Measurements from ENCODE around the gene ASGR1. TPM values are rescaled to one million over a fixed set of nuclear protein-coding genes. Genes with fewer than 3 reads are reported as not detected.
"Not testable (repeated sequence)": the region's sequence is repeated elsewhere in the genome, so short reads cannot be mapped to it uniquely, and the experiment has no call there.

Gene ASGR1
- total RNA-seq, 3 donors from 2014 or later = 0.35 to 1.6 (median 1.2) TPM

DNA sequence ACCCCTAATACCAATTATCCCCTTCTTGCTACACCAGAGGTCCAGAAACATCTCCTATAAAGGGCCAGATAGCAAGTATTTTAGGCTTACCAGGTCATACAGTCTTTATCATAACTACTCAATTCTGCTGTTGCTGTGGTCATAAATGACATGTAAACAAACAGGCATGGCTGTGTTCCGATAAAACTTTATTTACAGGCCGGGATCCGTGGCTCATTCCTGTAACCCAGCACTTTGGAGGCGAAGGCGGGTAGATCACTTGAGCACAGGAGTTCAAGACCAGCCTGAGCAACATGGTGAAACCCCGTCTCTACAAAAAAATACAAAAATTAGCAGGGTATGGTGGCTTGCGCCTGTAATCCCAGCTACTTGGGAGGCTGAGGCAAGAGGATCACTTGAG lies 12.3 kb downstream of the ASGR1 start:
- no peaks in the 10 kb centered on the region for H3K4me1 ChIP-seq (ENCODE audit: low read depth)
- H3K4me3 ChIP-seq = no peak overlapping the region
- peaks cover 5% of the 10 kb centered on the region for H3K9me3 ChIP-seq
- ATAC-seq (no peak), DNase-seq (no peak)
- TF ChIP-seq, protein P1, sequence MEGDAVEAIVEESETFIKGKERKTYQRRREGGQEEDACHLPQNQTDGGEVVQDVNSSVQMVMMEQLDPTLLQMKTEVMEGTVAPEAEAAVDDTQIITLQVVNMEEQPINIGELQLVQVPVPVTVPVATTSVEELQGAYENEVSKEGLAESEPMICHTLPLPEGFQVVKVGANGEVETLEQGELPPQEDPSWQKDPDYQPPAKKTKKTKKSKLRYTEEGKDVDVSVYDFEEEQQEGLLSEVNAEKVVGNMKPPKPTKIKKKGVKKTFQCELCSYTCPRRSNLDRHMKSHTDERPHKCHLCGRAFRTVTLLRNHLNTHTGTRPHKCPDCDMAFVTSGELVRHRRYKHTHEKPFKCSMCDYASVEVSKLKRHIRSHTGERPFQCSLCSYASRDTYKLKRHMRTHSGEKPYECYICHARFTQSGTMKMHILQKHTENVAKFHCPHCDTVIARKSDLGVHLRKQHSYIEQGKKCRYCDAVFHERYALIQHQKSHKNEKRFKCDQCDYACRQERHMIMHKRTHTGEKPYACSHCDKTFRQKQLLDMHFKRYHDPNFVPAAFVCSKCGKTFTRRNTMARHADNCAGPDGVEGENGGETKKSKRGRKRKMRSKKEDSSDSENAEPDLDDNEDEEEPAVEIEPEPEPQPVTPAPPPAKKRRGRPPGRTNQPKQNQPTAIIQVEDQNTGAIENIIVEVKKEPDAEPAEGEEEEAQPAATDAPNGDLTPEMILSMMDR (IDR thresholded peaks at IDR 0.05) = no peak
- H3K36me3 ChIP-seq (ENCODE audit: low read depth) = no peaks in the 10 kb centered on the region
- intact Hi-C loops (cut with DNase I, micrococcal nuclease) = no loop called here

DNA sequence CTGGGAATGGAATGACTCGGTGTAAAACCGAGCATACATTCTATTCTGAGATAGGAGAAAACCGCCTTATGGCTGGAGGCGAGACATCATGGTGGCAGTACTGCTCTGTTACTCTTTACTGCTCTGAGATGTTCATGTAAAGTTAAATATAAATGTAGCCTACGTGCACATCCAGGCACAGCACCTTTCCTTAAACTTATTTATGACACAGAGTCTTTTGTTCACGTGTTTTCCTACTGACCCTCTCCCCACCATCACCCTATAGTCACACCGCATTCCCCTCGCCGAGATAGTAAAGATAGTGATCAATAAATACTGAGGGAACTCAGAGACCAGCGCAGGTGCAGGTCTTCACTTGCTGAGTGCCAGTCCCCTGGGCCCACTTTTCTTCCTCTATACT lies 19.6 kb downstream of the ASGR1 start:
- DNase-seq; H3K36me3 ChIP-seq (ENCODE audit: low read depth); intact Hi-C loops (cut with DNase I, micrococcal nuclease); H3K4me1 ChIP-seq (ENCODE audit: low read depth); H3K4me3 ChIP-seq; H3K9me3 ChIP-seq; ATAC-seq: not testable (repeated sequence)

DNA sequence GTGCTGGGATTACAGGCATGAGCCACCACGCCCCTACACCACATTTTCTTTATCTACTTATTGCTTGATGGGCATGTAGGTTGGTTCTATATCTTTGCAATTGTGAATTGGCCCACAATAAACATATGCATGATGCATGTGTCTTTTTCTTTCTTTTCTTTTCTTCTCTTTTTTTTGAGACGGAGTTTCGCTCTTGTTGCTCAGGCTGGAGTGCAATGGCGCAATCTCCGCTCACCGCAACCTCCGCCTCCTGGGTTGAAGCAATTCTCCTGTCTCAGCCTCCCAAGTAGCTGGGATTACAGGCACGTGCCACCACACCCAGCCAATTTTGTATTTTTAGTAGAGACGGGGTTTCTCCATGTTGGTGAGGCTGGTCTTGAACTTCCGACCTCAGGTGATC lies 20.7 kb downstream of the ASGR1 start:
- H3K4me1 ChIP-seq (ENCODE audit: low read depth); H3K4me3 ChIP-seq; H3K9me3 ChIP-seq; DNase-seq; H3K36me3 ChIP-seq (ENCODE audit: low read depth); ATAC-seq; intact Hi-C loops (cut with DNase I, micrococcal nuclease): not testable (repeated sequence)

DNA sequence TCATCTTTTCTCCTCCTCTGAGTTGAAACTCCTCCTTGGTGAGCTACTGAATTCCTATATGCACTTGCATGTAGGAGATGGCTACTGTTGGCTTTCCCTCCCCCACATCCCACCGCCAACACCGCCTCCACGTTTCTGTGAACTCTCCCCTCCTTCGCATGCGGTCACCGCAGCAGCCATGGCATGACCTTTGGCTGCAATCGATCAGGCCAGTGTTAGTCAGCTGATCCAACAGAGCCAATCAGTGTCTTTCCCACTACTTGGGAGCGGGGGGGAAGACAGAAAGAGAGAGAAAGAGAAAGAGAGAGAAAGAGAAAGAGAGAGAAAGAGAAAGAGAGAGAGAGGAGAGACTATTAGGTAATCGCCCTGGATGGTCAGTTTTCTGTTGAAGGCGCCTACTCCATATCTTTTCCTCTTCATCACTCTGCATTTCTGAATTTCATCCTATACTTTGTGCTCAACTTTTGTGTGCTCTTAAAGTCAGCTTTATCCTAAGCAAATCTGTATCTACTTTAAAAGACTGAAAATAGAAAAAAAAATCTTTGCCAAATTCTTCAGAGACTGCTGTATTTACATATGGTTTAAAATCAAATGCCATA lies 22.7 kb downstream of the ASGR1 start:
- TF ChIP-seq, protein P1 (IDR thresholded peaks at IDR 0.05) = no peak
- H3K9me3 ChIP-seq = no peaks in the 10 kb centered on the region
- no peaks in the 10 kb centered on the region for H3K36me3 ChIP-seq (ENCODE audit: low read depth)
- ATAC-seq (no peak), DNase-seq (no peak)
- no peaks in the 10 kb centered on the region for H3K4me1 ChIP-seq (ENCODE audit: low read depth)
- intact Hi-C loops (cut with DNase I, micrococcal nuclease) = no loop called here
- no peak overlapping the region for H3K4me3 ChIP-seq

DNA sequence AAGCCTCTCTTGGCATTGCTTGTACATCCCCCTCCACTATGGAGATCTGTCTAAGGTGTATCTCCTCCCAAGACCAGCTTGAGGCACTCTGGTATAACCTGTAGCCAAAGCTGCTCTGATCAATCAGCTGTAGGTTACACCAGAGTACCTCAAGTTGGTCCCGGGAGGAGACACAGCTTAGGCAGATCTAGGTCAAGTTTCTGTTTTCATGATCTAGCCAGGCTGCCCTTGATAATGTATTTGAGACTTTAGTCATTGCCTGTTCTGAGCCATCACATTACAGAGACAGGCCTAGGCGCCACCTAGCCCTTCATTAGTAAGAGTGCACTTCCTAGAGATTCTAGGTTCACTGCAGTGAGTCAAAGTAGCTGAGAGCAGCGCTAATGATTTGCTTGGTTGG lies 31.4 kb downstream of the ASGR1 start:
- TF ChIP-seq, protein P1 (IDR thresholded peaks at IDR 0.05) = no peak
- H3K4me1 ChIP-seq (ENCODE audit: low read depth) = no peaks in the 10 kb centered on the region
- no peaks in the 10 kb centered on the region for H3K9me3 ChIP-seq
- no peak overlapping the region for H3K4me3 ChIP-seq
- no peaks in the 10 kb centered on the region for H3K36me3 ChIP-seq (ENCODE audit: low read depth)
- intact Hi-C loops (cut with DNase I, micrococcal nuclease) = no loop called here
- ATAC-seq (peak; percentile 42), DNase-seq (no peak)

DNA sequence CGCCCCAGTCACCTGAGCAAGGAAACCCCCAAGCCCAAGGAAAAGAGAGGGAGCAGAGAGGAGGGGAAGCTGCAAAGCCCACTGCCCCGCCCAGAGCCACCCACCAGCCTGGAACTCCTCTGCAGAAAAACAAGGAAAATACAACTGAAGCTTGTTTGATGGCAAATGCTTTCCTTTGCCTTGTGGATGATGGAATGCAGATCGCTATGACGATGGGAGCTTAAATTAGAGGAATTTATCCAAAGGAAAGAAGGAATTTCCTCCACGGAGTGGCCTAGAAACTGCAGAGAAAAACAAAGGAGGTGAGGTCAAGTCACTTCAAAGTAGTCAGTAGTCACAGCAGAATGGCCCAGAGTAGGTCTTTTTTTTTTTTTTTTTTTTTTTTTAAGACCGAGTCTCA lies 33.1 kb downstream of the ASGR1 start:
- ATAC-seq = no peak
- TF ChIP-seq, protein P1 (IDR thresholded peaks at IDR 0.05) = no peak
- Histone ChIP-seq H3K9me3 (no peaks in the 10 kb centered on the region), H3K4me3 (no peak overlapping the region), H3K36me3 (ENCODE audit: low read depth) (no peaks in the 10 kb centered on the region), H3K4me1 (ENCODE audit: low read depth) (peaks cover 6% of the 10 kb centered on the region)
- no peak for DNase-seq
- intact Hi-C loops (cut with DNase I, micrococcal nuclease) = no loop called here

DNA sequence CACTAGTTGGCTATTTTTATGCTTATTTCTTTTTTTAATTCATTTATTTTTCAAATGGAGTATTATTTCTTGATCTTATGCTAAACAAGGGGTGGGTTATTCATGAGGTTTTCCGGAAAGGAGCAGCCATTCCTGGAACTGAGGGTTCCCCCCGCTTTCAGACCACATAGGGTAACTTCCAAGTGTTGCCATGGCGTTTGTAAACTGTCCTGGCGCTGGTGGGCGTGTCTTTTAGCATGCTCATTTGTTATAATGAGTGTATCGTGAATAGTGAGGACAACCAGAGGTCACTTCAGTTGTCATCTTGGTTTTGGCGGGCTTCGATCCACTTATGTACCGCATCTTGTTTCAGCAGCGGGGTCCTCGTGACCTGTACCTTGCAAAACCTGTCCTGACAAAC lies 35.0 kb downstream of the ASGR1 start:
- TF ChIP-seq, protein P1 (IDR thresholded peaks at IDR 0.05) = no peak

More for the DNA sequence above, 35.0 kb downstream of the ASGR1 start:
- DNase-seq (no peak), ATAC-seq (no peak)
- intact Hi-C loops (cut with DNase I, micrococcal nuclease) = no loop called here
- H3K4me1 ChIP-seq (ENCODE audit: low read depth) = peaks cover 11% of the 10 kb centered on the region
- no peak overlapping the region for H3K4me3 ChIP-seq
- H3K36me3 ChIP-seq (ENCODE audit: low read depth) = no peaks in the 10 kb centered on the region
- no peaks in the 10 kb centered on the region for H3K9me3 ChIP-seq

Data from mucosa of descending colon (tissue), 3 donors.